H54 (cell line): ENCODE measurements around the gene JAM3.

ENCODE experiments used
- DNase-seq: peaks from one replicate; pipeline ENCODE4 v3.0.0; 2011; ENCODE audit warnings: low spot score, mixed read lengths; ENCODE audit not compliant: insufficient read length
- FAIRE-seq: peaks from 3 replicates; lab custom pipeline; 2011; peaks lifted over from hg19 to GRCh38; lab: Jason Lieb, UNC
- POLR2A ChIP-seq: IDR thresholded peaks from 2 replicates; pipeline ENCODE4 v1.6.1; 2011; ENCODE audit warnings: low read depth, mild to moderate bottlenecking, low read length

The JAM3 gene

DNA sequence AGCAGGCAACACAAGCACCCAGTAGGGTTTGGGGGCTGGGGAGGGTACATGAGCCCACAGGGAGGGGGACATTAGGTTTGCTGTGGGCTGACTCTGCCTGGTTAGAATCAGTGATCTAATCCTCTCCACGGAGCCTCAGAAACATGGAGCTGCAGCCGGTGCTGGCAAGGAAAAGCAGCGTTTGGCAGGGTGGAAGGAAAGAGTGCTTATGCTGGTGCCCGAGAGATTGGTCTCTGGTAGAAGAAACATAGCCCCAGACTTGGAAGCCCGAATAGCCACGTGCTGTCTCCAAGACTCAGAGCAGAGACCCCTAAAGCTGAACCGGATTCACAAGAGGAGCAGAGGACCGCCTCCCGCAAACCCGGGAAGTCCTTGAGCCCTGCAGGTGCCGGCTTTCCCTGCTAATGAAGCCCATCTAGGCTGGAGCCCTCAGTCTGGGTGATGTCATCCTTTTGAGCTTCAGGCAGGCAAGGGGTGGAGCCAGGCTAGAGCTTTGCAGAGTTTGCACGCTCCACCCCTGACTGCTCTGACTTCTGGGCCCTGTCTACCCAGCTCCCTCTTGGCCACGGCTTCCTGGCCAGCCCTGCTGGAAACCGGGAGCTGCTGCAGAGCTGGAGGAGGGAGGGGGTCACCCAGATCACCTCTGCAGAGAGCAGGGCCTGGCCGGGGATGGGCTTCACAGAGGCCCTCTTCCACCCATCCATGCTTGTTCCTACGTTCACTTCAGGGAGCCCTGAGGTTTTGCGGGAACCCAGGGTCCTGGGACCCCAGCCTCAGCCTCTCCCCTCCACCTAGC, 35.0 kb upstream of the JAM3 start:
- no peak for TF ChIP-seq POLR2A
- FAIRE-seq = peak; percentile 77

DNA sequence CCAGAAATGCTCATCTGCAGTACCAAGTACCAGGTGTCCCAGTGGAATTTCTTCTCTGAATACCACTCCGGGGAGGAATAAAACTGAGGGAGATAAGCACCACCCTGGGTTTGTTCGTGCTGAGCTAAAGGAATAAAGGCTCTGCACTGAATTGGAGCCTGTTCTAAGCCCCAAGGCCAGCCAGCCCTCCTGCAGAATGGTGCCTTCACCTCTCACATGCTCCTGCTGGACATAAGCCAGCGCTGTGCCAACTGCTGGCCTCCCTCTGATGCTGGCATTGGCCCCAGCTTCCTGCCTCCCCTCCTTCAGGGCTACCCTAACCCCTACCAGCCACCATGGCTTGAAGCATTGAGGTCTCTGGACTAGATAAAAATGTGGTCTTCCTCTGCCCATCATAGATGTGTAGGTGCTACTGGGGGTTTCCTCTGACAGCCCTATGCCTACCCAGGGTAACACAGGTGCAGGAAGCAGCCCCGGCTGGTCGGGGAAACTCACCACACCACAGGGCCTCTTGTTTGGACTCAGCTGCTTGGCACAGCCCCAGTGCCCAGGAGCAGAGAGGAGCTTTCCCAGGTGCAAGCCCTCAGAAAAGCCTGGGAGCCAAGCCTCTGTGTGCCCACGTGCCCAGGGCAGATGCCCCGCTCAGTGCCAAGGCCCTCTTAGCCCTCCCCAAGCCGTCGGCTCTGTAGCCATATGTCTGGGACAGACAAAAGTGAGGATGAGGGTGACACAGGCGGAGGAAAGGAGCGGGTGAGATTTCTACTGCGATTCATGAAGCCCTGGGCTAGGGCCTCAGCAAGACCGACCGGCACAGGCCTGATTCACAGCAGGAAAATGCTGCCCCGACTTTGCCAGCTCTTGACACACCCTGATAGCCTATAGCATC, 34.1 kb upstream of the JAM3 start:
- DNase-seq = peak; percentile 22
- no peak for TF ChIP-seq POLR2A
- peak; percentile 30 for FAIRE-seq

More for the DNA sequence above, 35.0 kb upstream of the JAM3 start:
- DNase-seq = peak; percentile 76

DNA sequence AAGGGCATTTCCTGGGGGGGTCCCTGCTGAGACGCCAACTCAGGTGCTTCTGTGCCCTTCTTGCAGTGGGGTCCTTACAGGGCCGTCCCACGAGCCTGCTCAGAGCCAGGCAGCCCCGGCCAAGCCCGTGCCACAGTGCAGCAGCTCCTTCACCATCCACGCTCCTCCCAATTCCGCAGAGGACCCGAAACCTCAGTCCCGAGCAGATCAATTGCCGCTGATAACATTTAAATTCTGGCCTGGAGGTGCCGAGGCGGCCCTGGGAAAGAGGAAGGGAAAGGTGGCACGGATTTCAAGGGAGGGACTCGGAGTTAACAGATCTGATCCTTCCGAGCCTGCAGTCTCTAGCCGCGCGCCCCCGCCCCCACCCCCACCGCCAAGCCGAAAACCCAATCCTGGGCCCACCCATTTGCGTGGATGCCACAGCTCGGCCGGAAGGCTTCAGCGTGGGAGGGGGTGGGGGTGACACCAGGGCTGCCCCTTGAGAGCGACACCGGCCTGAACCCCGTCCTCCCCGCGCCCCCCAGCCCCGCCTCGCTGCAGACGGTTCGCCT, 32.3 kb upstream of the JAM3 start:
- TF ChIP-seq POLR2A = no peak
- FAIRE-seq (no peak), DNase-seq (no peak)

DNA sequence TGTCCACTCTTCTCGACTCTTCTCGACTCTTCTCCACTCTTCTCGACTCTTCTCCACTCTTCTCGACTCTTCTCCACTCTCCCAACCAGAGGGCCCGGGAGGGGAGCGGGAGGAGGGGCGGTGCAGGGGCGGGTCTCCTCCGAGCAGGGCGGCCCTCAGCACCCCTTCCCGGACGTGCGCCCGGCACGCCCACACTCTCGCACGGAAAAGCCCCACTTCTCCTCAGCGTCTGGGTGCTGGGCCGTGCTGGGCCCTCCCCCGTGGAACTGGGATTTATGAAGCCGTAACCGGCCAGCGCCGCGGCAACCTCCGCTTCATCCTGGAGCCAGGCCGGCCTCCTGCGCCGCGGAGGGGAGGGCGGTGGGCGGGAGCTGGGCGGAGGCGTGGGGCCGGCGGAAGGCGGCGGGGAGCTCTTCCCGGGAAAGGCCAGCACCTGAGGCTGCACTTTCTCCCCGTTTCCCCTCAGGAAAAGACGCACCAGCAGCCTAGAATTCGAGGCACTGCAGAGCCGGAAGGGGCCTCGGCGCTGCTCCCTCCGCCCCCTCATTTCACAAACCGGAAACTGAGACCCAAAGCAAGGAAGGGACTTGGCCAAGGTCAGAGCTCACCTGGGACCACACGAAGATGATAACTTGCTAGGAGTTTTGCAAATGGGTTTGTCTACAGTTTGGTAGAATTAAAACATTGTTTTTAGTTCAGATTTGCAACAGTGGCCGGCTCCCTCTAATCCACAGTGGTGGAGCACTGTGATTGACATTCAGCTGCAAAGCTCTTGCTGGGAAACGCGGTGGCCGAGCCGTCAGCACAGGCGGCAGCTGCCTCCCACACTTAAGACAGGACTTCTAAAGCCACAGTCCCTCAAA, 31.6 kb upstream of the JAM3 start:
- DNase-seq (peak; percentile 16), FAIRE-seq (no peak)
- TF ChIP-seq POLR2A = peak; percentile 31

DNA sequence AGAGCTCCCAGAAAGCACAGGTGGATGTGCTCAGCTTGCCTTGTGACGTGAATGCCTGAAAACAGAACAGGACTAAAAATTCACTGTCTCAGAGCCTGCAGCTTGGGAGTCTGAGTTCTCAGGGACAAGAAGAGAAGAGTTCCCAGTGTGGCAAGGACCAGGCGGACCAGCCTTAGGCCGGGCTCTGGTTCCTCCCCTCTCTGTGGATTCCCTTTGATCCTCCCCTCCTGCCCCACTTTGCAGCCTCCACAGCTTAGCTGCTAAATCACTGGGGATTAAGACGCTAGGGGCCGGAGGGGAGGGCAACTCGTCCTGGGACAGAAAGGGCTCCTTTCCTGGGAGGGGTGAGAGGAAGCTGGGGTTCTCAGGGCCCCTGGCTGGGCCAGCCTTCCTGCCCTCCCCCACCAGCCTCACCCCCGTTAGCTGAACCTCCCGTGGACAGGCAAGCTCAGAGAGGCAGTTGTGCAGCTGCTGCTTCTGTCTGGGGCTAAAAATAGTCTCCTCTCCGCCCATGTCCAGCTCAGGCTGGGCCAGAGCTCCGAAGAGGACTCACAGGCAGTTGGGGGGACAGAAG, 29.9 kb upstream of the JAM3 start:
- FAIRE-seq (no peak), DNase-seq (no peak)

DNA sequence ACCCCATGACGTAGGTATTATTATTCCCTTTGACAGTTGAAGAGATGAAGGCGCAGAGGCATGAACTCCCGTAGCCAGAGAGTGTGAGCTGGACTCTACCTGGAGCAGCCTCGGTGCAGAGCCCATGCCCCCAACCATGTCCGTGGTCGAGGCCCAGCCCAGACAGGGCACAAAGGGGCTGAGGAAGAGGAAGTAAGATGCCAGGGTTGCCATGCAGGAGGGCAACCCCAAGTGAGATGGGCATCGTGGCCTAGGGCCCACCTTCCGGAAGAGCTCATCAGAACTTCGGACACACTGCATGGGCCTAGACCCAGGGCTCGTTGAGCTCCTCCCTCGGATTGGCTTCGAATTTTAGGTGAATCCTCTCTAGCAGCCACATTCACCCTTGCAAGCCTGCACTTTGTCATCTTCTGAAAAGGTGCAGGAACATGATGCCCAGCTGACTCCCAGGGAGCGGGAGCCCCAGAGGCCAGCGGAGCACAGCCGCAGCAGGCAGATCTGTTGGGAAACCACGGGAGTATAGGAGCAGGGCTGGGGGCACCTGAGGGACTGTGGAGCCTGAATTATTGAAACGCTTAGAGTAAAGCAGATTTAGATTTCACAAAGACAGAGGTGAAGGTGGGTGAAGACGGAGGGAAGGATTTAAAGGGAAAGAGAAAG, 29.0 kb upstream of the JAM3 start:
- no peak for TF ChIP-seq POLR2A
- FAIRE-seq = no peak
- no peak for DNase-seq

More for the DNA sequence above, 29.9 kb upstream of the JAM3 start:
- no peak for TF ChIP-seq POLR2A

DNA sequence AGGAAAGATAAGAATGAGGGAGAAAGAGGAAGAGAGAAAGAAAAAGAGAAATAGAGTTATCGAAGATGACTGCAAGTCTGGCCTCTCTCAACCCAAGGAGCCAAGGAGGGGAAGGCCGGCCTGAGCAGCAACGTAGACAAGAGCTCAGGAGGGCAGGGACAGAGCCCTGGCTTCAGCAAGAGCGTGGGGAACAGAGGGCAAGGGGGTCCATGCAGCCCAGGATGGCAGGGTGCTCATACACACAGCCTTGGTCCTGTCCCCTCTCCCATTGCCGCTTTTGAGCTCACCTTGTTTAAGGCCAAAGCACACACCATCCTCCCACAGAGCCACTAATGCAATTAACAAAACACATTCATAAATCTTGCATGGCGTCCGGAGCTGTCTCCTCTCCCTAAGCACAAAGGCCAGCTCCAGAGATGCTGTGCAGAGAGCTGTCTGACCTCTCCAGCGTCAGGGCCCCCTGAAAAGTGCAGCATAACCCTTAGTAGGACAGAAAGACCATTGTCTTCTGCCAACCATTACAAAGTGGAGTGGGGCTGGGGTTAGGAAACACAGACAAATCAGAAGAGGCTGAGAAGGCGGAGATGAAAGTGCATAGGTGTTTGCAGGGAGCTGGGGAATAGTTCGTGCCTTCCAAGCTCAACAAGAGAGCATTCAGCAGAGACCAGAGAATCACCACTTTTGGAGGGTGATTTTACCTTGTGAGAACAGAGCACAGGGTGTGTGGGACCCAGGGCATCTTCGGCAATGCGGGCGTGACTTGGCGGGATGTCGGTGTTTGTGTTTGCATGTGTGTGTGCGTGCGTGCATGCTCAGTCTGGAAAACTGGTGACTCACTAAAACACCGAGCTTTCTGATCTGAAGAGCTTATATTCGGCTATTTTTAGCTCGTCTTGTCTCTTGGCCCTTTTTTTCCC, 28.2 kb upstream of the JAM3 start:
- DNase-seq (no peak), FAIRE-seq (no peak)
- no peak for TF ChIP-seq POLR2A

DNA sequence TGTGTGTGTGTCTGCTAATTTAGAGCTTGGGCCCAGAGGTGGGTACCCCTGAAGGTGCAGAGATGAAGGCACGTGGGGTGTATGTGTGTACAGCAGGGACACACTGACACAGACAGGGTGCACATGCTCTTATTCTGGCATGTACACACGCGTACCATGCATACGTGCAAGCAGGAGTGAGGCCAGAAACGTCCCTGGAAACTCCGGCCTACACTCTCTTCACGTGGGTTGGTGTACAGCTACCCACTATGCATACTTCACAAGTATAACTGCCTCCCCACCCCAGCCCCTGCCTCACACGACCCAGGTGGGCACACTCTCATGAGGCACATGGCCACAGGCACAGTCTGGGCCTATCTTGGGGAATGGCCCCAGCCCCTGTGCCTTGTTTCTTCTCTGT, 27.5 kb upstream of the JAM3 start:
- TF ChIP-seq POLR2A = no peak
- FAIRE-seq (no peak), DNase-seq (no peak)

DNA sequence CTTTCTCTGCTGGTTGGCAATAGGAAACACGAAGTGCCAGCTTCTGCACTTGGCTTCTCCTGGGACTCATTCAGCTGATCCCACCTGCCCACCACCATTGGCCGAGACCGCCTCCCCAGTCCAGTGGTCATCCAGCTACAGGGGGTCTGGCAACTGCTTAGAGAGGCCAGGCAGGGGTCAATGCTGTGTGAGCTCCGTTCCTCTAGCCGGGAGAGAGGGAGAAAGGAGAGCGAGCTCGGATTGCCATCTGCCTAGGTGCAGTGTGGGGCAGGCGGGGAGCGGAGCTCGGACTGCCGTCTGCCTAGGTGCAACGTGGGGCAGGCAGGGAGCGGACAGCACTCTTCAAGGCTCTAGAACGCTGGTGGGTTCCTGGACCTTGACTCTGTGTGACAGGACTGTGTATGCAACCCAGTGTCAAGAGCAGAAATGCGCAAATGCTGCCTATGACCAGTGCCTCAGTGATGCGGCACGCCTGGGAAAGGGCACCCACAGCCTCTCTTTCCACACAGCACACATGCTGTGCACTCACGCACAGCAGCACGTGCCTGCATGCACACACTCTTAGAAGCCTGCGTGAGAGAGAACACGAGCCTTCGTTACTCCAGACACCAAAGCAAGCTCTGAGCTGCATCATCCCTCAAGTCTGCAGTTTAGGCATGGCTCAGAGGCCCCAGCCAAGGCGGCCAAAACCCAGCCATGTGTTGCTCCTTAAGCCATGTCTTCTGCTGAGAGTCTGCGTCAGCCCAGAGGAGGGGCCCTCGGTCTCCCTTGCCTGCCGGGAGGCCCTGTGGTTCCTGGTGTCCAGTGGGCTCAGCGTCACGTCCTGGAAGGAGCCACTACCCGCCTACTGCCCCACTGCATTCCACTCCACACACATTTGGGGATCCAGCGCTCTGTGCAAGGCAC, 26.8 kb upstream of the JAM3 start:
- DNase-seq (no peak), FAIRE-seq (no peak)
- no peak for TF ChIP-seq POLR2A

GRCh38 chr11:134043821-134044420, 25.0 kb upstream of the JAM3 start:
- DNase-seq (no peak), FAIRE-seq (no peak)
- no peak for TF ChIP-seq POLR2A
